Measurements from ENCODE around the gene TRIM39.

Gene TRIM39

GRCh38 chr6:30328397-30328796 is 1.7 kb downstream of the TRIM39 start:
- DNase-seq, result no peak

- no peak for DNase-seq
These were observed 2.6 kb downstream of the TRIM39 start for GRCh38 chr6:30329331-30329730.

- no peak for DNase-seq
These were observed 5.3 kb downstream of the TRIM39 start for GRCh38 chr6:30331981-30332380.

- DNase-seq, result no peak
These were observed 7.5 kb downstream of the TRIM39 start for GRCh38 chr6:30334075-30334783.

GRCh38 chr6:30340589-30341054 is 13.9 kb downstream of the TRIM39 start:
- DNase-seq, result no peak

- no peak for DNase-seq
These were observed 14.5 kb downstream of the TRIM39 start for GRCh38 chr6:30341218-30341617.

GRCh38 chr6:30341728-30342127 is 15.0 kb downstream of the TRIM39 start:
- DNase-seq, result no peak

- no peak for DNase-seq
These were observed 17.6 kb downstream of the TRIM39 start for GRCh38 chr6:30344191-30344867.

- DNase-seq, result peak; percentile 33
These were observed 18.3 kb downstream of the TRIM39 start, which contains the start of gene RPP21 for GRCh38 chr6:30344868-30345671. TSS of gene RPP21 (plus strand) at chr6:30345156. CDS start at chr6:30345172, 16 bp downstream.

- DNase-seq, result no peak
These were observed 19.1 kb downstream of the TRIM39 start for GRCh38 chr6:30345852-30346251.

GRCh38 chr6:30348957-30349356 is 22.2 kb downstream of the TRIM39 start:
- no peak for DNase-seq

- DNase-seq, result no peak
These were observed 22.9 kb downstream of the TRIM39 start for GRCh38 chr6:30349421-30350177.

GRCh38 chr6:30350524-30350923 is 23.8 kb downstream of the TRIM39 start:
- no peak for DNase-seq

- DNase-seq, result no peak
These were observed 25.8 kb downstream of the TRIM39 start for GRCh38 chr6:30352550-30352949.

- DNase-seq, result no peak
These were observed 28.6 kb downstream of the TRIM39 start for GRCh38 chr6:30355281-30355680.

- DNase-seq, result no peak
These were observed 29.8 kb downstream of the TRIM39 start for GRCh38 chr6:30356536-30356935.

GRCh38 chr6:30357678-30358540 is 31.2 kb downstream of the TRIM39 start:
- DNase-seq, result no peak

GRCh38 chr6:30359276-30359675 is 32.5 kb downstream of the TRIM39 start:
- no peak for DNase-seq

GRCh38 chr6:30360139-30360538 is 33.4 kb downstream of the TRIM39 start:
- DNase-seq, result no peak

GRCh38 chr6:30361661-30362060 is 34.9 kb downstream of the TRIM39 start:
- DNase-seq, result no peak

- no peak for DNase-seq
These were observed 36.7 kb downstream of the TRIM39 start for GRCh38 chr6:30363459-30363858.

GRCh38 chr6:30364591-30364990 is 37.9 kb downstream of the TRIM39 start:
- DNase-seq, result no peak
